ENCODE measurements around the gene SHROOM1.

DNA sequence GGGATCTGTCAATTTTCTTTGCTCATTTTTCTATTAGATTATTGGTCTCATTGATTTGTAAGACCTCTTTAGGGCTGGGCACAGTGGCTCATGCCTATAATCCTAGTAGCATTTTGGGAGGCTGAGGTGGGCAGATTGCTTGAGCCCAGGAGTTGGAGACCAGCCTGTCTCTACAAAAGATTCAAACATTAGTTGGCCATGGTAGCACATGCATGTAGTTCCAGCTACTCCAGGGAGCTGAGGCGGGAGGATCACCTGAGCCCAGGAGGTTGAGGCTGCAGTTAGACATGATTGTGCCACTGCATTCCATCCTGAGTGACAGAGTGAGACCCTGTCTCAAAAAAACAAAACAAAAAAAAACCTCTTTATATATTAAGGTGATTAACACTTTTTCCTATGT is 6.4 kb upstream of the SHROOM1 start:
- TF ChIP-seq, protein P1, sequence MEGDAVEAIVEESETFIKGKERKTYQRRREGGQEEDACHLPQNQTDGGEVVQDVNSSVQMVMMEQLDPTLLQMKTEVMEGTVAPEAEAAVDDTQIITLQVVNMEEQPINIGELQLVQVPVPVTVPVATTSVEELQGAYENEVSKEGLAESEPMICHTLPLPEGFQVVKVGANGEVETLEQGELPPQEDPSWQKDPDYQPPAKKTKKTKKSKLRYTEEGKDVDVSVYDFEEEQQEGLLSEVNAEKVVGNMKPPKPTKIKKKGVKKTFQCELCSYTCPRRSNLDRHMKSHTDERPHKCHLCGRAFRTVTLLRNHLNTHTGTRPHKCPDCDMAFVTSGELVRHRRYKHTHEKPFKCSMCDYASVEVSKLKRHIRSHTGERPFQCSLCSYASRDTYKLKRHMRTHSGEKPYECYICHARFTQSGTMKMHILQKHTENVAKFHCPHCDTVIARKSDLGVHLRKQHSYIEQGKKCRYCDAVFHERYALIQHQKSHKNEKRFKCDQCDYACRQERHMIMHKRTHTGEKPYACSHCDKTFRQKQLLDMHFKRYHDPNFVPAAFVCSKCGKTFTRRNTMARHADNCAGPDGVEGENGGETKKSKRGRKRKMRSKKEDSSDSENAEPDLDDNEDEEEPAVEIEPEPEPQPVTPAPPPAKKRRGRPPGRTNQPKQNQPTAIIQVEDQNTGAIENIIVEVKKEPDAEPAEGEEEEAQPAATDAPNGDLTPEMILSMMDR (IDR thresholded peaks at IDR 0.05) = no peak
- TF ChIP-seq POLR2A (IDR thresholded peaks at IDR 0.05) = no peak

Measured in esophagus squamous epithelium (tissue), 4 donors.